PC-9 (cell line): ENCODE measurements around the gene SLC41A3. TPM values are rescaled to one million over a fixed set of nuclear protein-coding genes. Genes with fewer than 3 reads are reported as not detected.
A peak's percentile ranks its signal among the peaks of the same experiment; 100 is the strongest.

Source experiments
- BruUV-seq: library from RNA; stranded (reverse); fragments of 400-500 nt; replicated peaks from 2 replicates; lab custom pipeline; 2021; lab: Mats Ljungman, UMichigan
- CTCF ChIA-PET: fragments of 300-600 bp; sonication (Branson Sonifier 250); formaldehyde crosslinking; loops from one replicate; lab custom pipeline; 2022; ENCODE audit warnings: antibody characterized with exemption; lab: Charles Lee
- POLR2A ChIA-PET: fragments of 300-600 bp; sonication (Branson Sonifier 250); formaldehyde crosslinking; loops from one replicate; lab custom pipeline; 2022; ENCODE audit warnings: antibody characterized with exemption; ENCODE audit not compliant: unreplicated experiment; lab: Charles Lee
- DNase-seq, 2 experiments: peaks; one replicate each; pipeline versions ENCODE4 v3.0.0 to v3.0.0-alpha.2; 2015 to 2022; ENCODE audit warnings: mixed read lengths in 1 of 2
- H2AFZ ChIP-seq: fragments of 200-600 bp; sonication (generic); 2 replicates; pipeline ENCODE4 v1.8.1; 2017; ENCODE audit warnings: antibody characterized with exemption
- H3F3A ChIP-seq: fragments of 200-600 bp; sonication (generic); 2 replicates; pipeline ENCODE4 v1.8.1; 2017; ENCODE audit warnings: antibody characterized with exemption, mild to moderate bottlenecking, low read depth; ENCODE audit not compliant: insufficient read depth
- H3K27ac ChIP-seq: fragments of 200-600 bp; sonication (generic); 2 replicates; pipeline ENCODE4 v1.6.1; 2016; ENCODE audit warnings: mixed run types
- H3K27me3 ChIP-seq: fragments of 200-600 bp; sonication (generic); 2 replicates; pipeline ENCODE4 v1.6.1; 2016; ENCODE audit warnings: low read depth, mixed run types; ENCODE audit not compliant: insufficient read depth
- H3K36me3 ChIP-seq: fragments of 200-600 bp; sonication (generic); 2 replicates; pipeline ENCODE4 v1.6.1; 2016; ENCODE audit warnings: low read depth, mixed run types
- H3K4me1 ChIP-seq: fragments of 200-600 bp; sonication (generic); replicated peaks from 2 replicates; pipeline ENCODE4 v1.6.1; 2016; ENCODE audit warnings: mixed run types; ENCODE audit not compliant: insufficient read depth
- H3K4me2 ChIP-seq: fragments of 200-600 bp; sonication (generic); 2 replicates; pipeline ENCODE4 v1.6.1; 2017; ENCODE audit warnings: mixed run types
- H3K4me3 ChIP-seq: fragments of 200-600 bp; sonication (generic); 2 replicates; pipeline ENCODE4 v1.6.1; 2016; ENCODE audit warnings: mixed run types
- H3K79me2 ChIP-seq: fragments of 200-600 bp; sonication (generic); 2 replicates; pipeline ENCODE4 v1.6.1; 2017; ENCODE audit warnings: low read depth, mixed run types
- H3K9me2 ChIP-seq: fragments of 200-600 bp; sonication (generic); 2 replicates; pipeline ENCODE4 v1.8.1; 2017; ENCODE audit warnings: mild to moderate bottlenecking; ENCODE audit not compliant: insufficient read depth
- H3K9me3 ChIP-seq: fragments of 200-600 bp; sonication (generic); 2 replicates; pipeline ENCODE4 v1.8.1; 2016; ENCODE audit warnings: low read depth; ENCODE audit not compliant: insufficient read depth
- H4K20me1 ChIP-seq: fragments of 200-600 bp; sonication (generic); 2 replicates; pipeline ENCODE4 v1.8.1; 2017; ENCODE audit not compliant: insufficient read depth
- CTCF ChIP-seq: fragments of 200-600 bp; sonication (generic); conservative IDR thresholded peaks from 2 replicates; pipeline ENCODE4 v1.6.1; 2017; ENCODE audit warnings: mixed run types, antibody characterized with exemption, mild to moderate bottlenecking, moderate library complexity
- EZH2 ChIP-seq: fragments of 200-600 bp; sonication (generic); IDR thresholded peaks from 2 replicates; pipeline ENCODE4 v1.8.0; 2017; ENCODE audit warnings: antibody characterized with exemption, low read depth
- intact Hi-C: fragments of 100-400 bp; cut with micrococcal nuclease; formaldehyde crosslinking; loops from one replicate; pipeline ENCODE4 v1.10.0; 2022; ENCODE audit not compliant: unreplicated experiment
- total RNA-seq: library from RNA; stranded (reverse); gene quantifications from 2 replicates; pipeline ENCODE4 v1.2.3, GENCODE V29; 2021

SLC41A3 gene
- total RNA-seq, 1 experiment from 2014 or later = 67.0 TPM

GRCh38 chr3:126104028-126104635 is 20.2 kb upstream of the SLC41A3 start:
- POLR2A ChIA-PET = no interaction called here
- no peaks in the 10 kb centered on the region for H3K27me3 ChIP-seq
- H3F3A ChIP-seq = no peaks in the 10 kb centered on the region
- CTCF ChIA-PET = interaction anchor here (0.9 kb wide), 1 partner anchor 13 kb away, joined by 8 read pairs; no protein-coding TSS in a partner anchor
- no peaks in the 10 kb centered on the region for H3K36me3 ChIP-seq
- H3K4me3 ChIP-seq = no peak overlapping the region
- H3K27ac ChIP-seq = no peak overlapping the region
- H3K4me2 ChIP-seq = no peak overlapping the region
- no peaks in the 10 kb centered on the region for H3K79me2 ChIP-seq
- intact Hi-C loops = no loop called here
- no peaks in the 10 kb centered on the region for H4K20me1 ChIP-seq
- no TSS peak for BruUV-seq
- H3K4me1 ChIP-seq = no peaks in the 10 kb centered on the region
- TF ChIP-seq CTCF (no peak), EZH2 (no peak)
- DNase-seq = no peak
- H3K9me3 ChIP-seq = no peaks in the 10 kb centered on the region
- H3K9me2 ChIP-seq = no peaks in the 10 kb centered on the region
- H2AFZ ChIP-seq = no peak overlapping the region

GRCh38 chr3:126103121-126104027 is 19.4 kb upstream of the SLC41A3 start:
- Histone ChIP-seq H2AFZ (no peak overlapping the region), H3K9me3 (no peaks in the 10 kb centered on the region), H3K79me2 (no peaks in the 10 kb centered on the region), H3K4me2 (no peak overlapping the region), H3F3A (no peaks in the 10 kb centered on the region), H3K27me3 (no peaks in the 10 kb centered on the region), H3K36me3 (no peaks in the 10 kb centered on the region), H3K9me2 (no peaks in the 10 kb centered on the region), H3K4me1 (no peaks in the 10 kb centered on the region), H3K27ac (no peak overlapping the region), H3K4me3 (no peak overlapping the region), H4K20me1 (no peaks in the 10 kb centered on the region)
- ChIA-PET POLR2A (no interaction called here), CTCF (interaction anchor here (0.9 kb wide), 1 partner anchor 12 kb away, joined by 8 read pairs; no protein-coding TSS in a partner anchor)
- intact Hi-C loops = no loop called here
- BruUV-seq = no TSS peak
- TF ChIP-seq EZH2 = no peak
- TF ChIP-seq CTCF = peak; percentile 28; the same call in 1 of the 2 replicates
- DNase-seq = no peak

GRCh38 chr3:126102530-126102951 is 18.6 kb upstream of the SLC41A3 start:
- no peaks in the 10 kb centered on the region for H3K9me3 ChIP-seq
- CTCF ChIA-PET = no interaction called here
- H3F3A ChIP-seq = no peaks in the 10 kb centered on the region
- no peak overlapping the region for H3K27ac ChIP-seq
- no peaks in the 10 kb centered on the region for H3K9me2 ChIP-seq
- DNase-seq = no peak
- H3K79me2 ChIP-seq = no peaks in the 10 kb centered on the region
- no peak overlapping the region for H3K4me3 ChIP-seq
- TF ChIP-seq EZH2 (no peak), CTCF (no peak)
- H3K27me3 ChIP-seq = no peaks in the 10 kb centered on the region
- no peaks in the 10 kb centered on the region for H4K20me1 ChIP-seq
- no peak overlapping the region for H2AFZ ChIP-seq
- no peak overlapping the region for H3K4me2 ChIP-seq
- POLR2A ChIA-PET = no interaction called here
- no peaks in the 10 kb centered on the region for H3K4me1 ChIP-seq
- no TSS peak for BruUV-seq
- intact Hi-C loops = no loop called here
- H3K36me3 ChIP-seq = no peaks in the 10 kb centered on the region
